Measurements from ENCODE around the gene TBX1. TPM values are rescaled to one million over a fixed set of nuclear protein-coding genes. Genes with fewer than 3 reads are reported as not detected.

Gene TBX1
- total RNA-seq, 1 donor from 2014 or later: 5.9 TPM

- TF ChIP-seq CTCF (IDR thresholded peaks at IDR 0.05; ENCODE audit: unreplicated experiment): no peak
- peaks cover 4% of the 10 kb centered on the region for H3K4me1 Mint-ChIP-seq (ENCODE audit: low read depth)
These were observed 45.2 kb upstream of the TBX1 start for GRCh38 chr22:19715188-19715930.

GRCh38 chr22:19716041-19716828 is 44.3 kb upstream of the TBX1 start:
- Mint-ChIP-seq H3K36me3 (ENCODE audit: insufficient read depth) (peaks cover 9% of the 10 kb centered on the region), H3K27ac (no peak overlapping the region), H3K27me3 (peaks cover 45% of the 10 kb centered on the region), H3K4me3 (ENCODE audit: low read depth) (peak overlapping the region; percentile 31), H3K4me1 (ENCODE audit: low read depth) (peaks cover 4% of the 10 kb centered on the region), H3K9me3 (ENCODE audit: low read depth) (no peaks in the 10 kb centered on the region)
- TF ChIP-seq CTCF (IDR thresholded peaks at IDR 0.05; ENCODE audit: unreplicated experiment): no peak
- no peak for DNase-seq (ENCODE audit: low spot score, unreplicated experiment)

More at GRCh38 chr22:19715188-19715930, 45.2 kb upstream of the TBX1 start:
- peaks cover 40% of the 10 kb centered on the region for H3K27me3 Mint-ChIP-seq
- H3K27ac Mint-ChIP-seq: no peak overlapping the region
- H3K9me3 Mint-ChIP-seq (ENCODE audit: low read depth): no peaks in the 10 kb centered on the region
- DNase-seq (ENCODE audit: low spot score, unreplicated experiment): no peak
- H3K36me3 Mint-ChIP-seq (ENCODE audit: insufficient read depth): peaks cover 6% of the 10 kb centered on the region
- peak overlapping the region; percentile 61 for H3K4me3 Mint-ChIP-seq (ENCODE audit: low read depth)

GRCh38 chr22:19716829-19717105 is 43.8 kb upstream of the TBX1 start:
- no peak for TF ChIP-seq CTCF (IDR thresholded peaks at IDR 0.05; ENCODE audit: unreplicated experiment)
- H3K4me1 Mint-ChIP-seq (ENCODE audit: low read depth): peaks cover 4% of the 10 kb centered on the region
- H3K4me3 Mint-ChIP-seq (ENCODE audit: low read depth): no peak overlapping the region
- H3K27me3 Mint-ChIP-seq: peaks cover 48% of the 10 kb centered on the region
- H3K9me3 Mint-ChIP-seq (ENCODE audit: low read depth): no peaks in the 10 kb centered on the region
- H3K27ac Mint-ChIP-seq: no peak overlapping the region
- peaks cover 9% of the 10 kb centered on the region for H3K36me3 Mint-ChIP-seq (ENCODE audit: insufficient read depth)
- DNase-seq (ENCODE audit: low spot score, unreplicated experiment): no peak

- Mint-ChIP-seq H3K27ac (no peak overlapping the region), H3K9me3 (ENCODE audit: low read depth) (no peaks in the 10 kb centered on the region), H3K36me3 (ENCODE audit: insufficient read depth) (peaks cover 9% of the 10 kb centered on the region), H3K4me3 (ENCODE audit: low read depth) (no peak overlapping the region), H3K27me3 (peaks cover 45% of the 10 kb centered on the region), H3K4me1 (ENCODE audit: low read depth) (peaks cover 4% of the 10 kb centered on the region)
- no peak for DNase-seq (ENCODE audit: low spot score, unreplicated experiment)
- TF ChIP-seq CTCF (IDR thresholded peaks at IDR 0.05; ENCODE audit: unreplicated experiment): no peak
These were observed 43.4 kb upstream of the TBX1 start for GRCh38 chr22:19717181-19717580.

GRCh38 chr22:19717691-19718455 is 42.7 kb upstream of the TBX1 start:
- H3K9me3 Mint-ChIP-seq (ENCODE audit: low read depth): no peaks in the 10 kb centered on the region
- H3K4me1 Mint-ChIP-seq (ENCODE audit: low read depth): peaks cover 5% of the 10 kb centered on the region
- TF ChIP-seq CTCF (IDR thresholded peaks at IDR 0.05; ENCODE audit: unreplicated experiment): peak; percentile 96
- peak overlapping the region; percentile 64 for H3K4me3 Mint-ChIP-seq (ENCODE audit: low read depth)
- peaks cover 46% of the 10 kb centered on the region for H3K27me3 Mint-ChIP-seq
- H3K36me3 Mint-ChIP-seq (ENCODE audit: insufficient read depth): peaks cover 9% of the 10 kb centered on the region
- DNase-seq (ENCODE audit: low spot score, unreplicated experiment): peak; percentile 71
- peak overlapping the region; percentile 34 for H3K27ac Mint-ChIP-seq

All from progenitor cell of endocrine pancreas (in vitro differentiated cells).